Right atrium auricular region (tissue), 2 donors: ENCODE measurements around the gene ADIPOQ. TPM values are rescaled to one million over a fixed set of nuclear protein-coding genes. Genes with fewer than 3 reads are reported as not detected.
"Not testable (repeated sequence)": the region's sequence is repeated elsewhere in the genome, so short reads cannot be mapped to it uniquely, and the experiment has no call there.

Experiments used
- DNase-seq: peaks from one replicate; pipeline ENCODE4 v3.0.0-alpha.2; 2019; ENCODE audit warnings: low spot score
- H3K27ac ChIP-seq, 2 donors: fragments of 200-600 bp; sonication (generic); 1 replicate in 1 of 2; 2 replicates in 1 of 2; pipeline ENCODE4 v1.5.1; 2016 to 2019
- H3K27me3 ChIP-seq, 2 donors: fragments of 200-600 bp; sonication (generic); one replicate each; pipeline versions ENCODE4 v1.5.1 to v1.6.0; 2017 to 2019
- H3K36me3 ChIP-seq: fragments of 200-600 bp; sonication (generic); one replicate; pipeline ENCODE4 v1.5.1; 2016
- H3K4me1 ChIP-seq, 2 donors: fragments of 200-600 bp; sonication (generic); one replicate each; pipeline versions ENCODE4 v1.5.1 to v1.6.0; 2017 to 2019
- H3K4me3 ChIP-seq, 2 donors: fragments of 200-600 bp; sonication (generic); 1 replicate in 1 of 2; 2 replicates in 1 of 2; pipeline ENCODE4 v1.5.1; 2017 to 2019; ENCODE audit warnings: mild to moderate bottlenecking in 1 of 2, moderate library complexity in 1 of 2
- H3K9me3 ChIP-seq, 2 donors: fragments of 200-600 bp; sonication (generic); one replicate each; pipeline ENCODE4 v1.5.1; 2019
- total RNA-seq, 2 donors: library from RNA; depleted of rRNA; stranded (reverse); fragments of >200 nt; gene quantifications; one replicate each; pipeline ENCODE4 v1.1.0, GENCODE V29; 2016
- TF ChIP-seq, protein P1 (sequence below), 2 donors: fragments of 200-600 bp; sonication (generic); IDR thresholded peaks; one replicate each; pipeline ENCODE4 v1.5.1; 2019; ENCODE audit warnings: antibody characterized with exemption in 2 of 2

Gene ADIPOQ
- total RNA-seq, 2 donors from 2014 or later, result 2.4 to 19.1 TPM

DNA sequence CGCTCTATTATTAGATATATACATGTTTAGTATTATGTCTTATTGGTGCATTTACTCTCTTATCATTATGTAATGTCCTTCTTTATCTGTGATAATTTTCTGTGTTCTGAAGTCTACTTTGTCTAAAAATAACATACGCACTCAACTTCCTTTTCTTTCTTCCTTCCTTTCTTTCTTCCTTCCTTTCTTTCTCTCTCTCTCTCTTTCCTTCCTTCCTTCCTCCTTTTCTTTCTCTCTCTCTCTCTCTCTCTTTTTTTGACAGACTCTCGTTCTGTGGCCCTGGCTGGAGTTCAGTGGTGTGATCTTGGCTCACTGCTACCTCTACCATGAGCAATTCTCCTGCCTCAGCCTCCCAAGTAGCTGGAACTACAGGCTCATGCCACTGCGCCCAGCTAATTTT is 15.2 kb downstream of the ADIPOQ start:
- DNase-seq, result no peak
- H3K4me3 ChIP-seq, result no peak overlapping the region
- no peaks in the 10 kb centered on the region for H3K27me3 ChIP-seq
- peaks cover 0 to 8% of the 10 kb centered on the region in 2 donors for H3K9me3 ChIP-seq
- TF ChIP-seq, protein P1, sequence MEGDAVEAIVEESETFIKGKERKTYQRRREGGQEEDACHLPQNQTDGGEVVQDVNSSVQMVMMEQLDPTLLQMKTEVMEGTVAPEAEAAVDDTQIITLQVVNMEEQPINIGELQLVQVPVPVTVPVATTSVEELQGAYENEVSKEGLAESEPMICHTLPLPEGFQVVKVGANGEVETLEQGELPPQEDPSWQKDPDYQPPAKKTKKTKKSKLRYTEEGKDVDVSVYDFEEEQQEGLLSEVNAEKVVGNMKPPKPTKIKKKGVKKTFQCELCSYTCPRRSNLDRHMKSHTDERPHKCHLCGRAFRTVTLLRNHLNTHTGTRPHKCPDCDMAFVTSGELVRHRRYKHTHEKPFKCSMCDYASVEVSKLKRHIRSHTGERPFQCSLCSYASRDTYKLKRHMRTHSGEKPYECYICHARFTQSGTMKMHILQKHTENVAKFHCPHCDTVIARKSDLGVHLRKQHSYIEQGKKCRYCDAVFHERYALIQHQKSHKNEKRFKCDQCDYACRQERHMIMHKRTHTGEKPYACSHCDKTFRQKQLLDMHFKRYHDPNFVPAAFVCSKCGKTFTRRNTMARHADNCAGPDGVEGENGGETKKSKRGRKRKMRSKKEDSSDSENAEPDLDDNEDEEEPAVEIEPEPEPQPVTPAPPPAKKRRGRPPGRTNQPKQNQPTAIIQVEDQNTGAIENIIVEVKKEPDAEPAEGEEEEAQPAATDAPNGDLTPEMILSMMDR (IDR thresholded peaks at IDR 0.05), result no peak
- H3K36me3 ChIP-seq, result no peaks in the 10 kb centered on the region
- no peak overlapping the region for H3K27ac ChIP-seq
- H3K4me1 ChIP-seq, result no peaks in the 10 kb centered on the region

DNA sequence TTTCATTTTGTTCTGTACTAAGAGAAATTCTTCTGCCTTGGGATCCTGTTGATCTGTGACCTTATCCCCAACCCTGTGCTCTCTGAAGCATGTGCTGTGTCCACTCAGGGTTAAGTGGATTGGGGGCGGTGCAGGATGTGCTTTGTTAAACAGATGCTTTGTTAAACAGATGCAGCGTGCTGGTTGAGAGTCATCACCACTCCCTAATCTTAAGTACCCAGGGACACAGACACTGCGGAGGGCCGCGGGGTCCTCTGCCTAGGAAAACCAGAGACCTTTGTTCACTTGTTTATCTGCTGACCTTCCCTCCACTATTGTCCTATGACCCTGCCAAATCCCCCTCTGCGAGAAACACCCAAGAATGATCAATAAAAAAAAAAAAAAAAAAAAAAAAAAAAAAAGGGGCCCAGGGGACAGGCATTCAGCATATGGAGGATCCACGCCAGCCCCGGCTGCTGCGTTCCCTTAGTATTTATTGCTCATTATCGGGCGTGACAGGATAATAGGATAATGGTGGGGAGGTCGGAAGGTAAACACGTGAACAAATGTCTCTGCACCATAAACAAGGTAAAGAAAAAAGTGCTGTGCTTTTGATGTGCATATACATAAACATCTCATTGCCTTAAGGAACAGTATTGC is 22.8 kb downstream of the ADIPOQ start:
- peaks cover 0 to 10% of the 10 kb centered on the region in 2 donors for H3K4me1 ChIP-seq
- H3K36me3 ChIP-seq, H3K9me3 ChIP-seq, DNase-seq, H3K27ac ChIP-seq, H3K27me3 ChIP-seq, H3K4me3 ChIP-seq: not testable (repeated sequence)

DNA sequence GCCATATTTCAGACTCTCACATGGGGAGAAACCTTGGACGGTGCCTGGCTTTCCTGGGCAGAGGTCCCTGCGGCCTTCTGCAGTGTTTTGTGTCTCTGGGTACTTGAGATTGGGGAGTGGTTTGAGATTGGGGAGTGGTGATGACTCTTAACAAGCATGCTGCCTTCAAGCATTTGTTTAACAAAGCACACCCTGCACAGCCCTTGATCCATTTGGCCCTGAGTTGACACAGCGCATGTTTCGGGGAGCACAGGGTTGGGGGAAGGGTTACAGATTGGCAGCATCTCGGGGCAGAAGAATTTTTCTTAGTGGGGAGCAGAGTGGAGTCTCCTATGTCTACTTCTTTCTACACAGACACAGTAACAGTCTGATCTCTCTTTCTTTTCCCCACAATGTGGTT is 23.6 kb downstream of the ADIPOQ start:
- H3K36me3 ChIP-seq, H3K9me3 ChIP-seq, DNase-seq, H3K4me3 ChIP-seq, H3K27ac ChIP-seq, H3K27me3 ChIP-seq: not testable (repeated sequence)
- peaks cover 0 to 10% of the 10 kb centered on the region in 2 donors for H3K4me1 ChIP-seq

DNA sequence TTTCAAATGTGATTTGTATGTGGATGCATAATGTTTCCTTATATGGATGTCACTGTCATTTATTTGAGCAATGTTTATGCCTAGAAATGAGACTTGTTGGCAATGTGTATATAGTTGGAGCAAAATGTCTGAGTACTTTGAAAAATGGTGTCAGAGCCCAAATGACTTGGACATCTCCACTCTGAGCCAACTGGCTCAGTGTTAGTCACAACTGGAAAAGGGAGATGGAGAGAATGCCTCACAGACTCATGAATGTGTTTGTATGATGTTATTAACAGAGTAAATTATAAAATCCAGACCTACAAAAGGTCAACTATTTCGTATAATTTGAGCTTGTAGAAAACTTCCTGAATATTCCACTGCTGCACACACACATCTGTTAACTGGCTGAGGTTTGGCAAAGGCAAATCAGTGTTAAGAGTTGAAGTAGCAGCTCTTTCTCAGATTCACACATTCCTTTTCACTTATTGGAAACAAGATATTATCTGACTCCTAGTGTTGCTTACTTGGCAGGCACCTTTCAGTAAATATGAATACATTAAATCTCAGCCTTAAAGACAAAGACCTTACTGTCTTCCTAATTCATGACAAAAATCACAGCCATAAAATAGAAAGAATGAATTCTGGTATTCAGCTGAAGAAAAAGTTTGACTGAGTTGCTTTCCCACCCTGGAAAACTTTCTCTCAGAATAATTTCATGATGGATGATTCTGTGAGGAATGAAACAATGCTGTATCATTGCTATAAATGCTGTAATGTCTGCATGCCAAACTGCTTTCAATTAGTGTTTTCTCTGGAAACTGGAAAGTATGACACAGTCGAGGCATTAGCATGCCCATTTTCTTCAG is 27.0 kb downstream of the ADIPOQ start:
- Histone ChIP-seq H3K27ac (no peak overlapping the region), H3K27me3 (no peaks in the 10 kb centered on the region), H3K36me3 (no peaks in the 10 kb centered on the region), H3K4me1 (peaks cover 0 to 10% of the 10 kb centered on the region in 2 donors), H3K9me3 (no peaks in the 10 kb centered on the region), H3K4me3 (no peak overlapping the region)
- no peak for DNase-seq
- TF ChIP-seq, protein P1 (IDR thresholded peaks at IDR 0.05), result no peak

DNA sequence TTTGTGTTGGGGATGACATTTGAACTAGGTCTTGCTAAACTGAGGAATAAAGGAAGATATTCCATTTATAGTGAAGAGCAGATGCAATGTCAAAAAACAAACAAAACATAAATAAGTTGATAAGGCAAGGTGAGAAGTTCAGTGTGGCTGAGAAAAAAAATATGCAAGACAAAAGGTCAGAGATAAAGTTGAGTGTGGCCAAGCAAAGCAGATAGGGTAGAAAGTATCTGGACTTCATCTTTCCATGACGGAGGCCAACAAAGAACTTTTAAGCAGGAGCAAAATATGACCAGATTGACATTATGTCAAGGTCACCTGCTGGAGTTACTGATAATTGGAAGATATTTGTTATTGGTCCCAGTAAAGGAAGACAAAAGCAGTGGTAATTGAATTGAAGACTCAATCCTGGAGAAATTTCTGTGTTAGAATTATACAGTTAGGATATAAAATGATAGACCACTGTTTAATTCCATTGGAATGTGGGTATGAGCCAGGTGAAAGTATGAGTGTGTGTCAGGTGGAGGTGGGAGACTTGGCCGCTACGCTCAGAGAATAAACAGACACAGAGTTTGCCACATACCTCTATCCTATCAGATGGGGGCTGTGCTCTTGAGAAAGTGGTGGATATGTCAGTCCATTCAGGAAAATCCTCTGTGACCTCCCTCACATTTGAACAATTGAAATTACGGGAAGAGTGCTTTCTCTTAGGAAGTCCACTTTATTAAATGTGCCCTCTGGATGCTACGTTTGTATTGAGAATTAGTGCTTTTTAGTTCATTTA is 28.1 kb downstream of the ADIPOQ start:
- Histone ChIP-seq H3K9me3 (no peaks in the 10 kb centered on the region), H3K27ac (no peak overlapping the region), H3K27me3 (no peaks in the 10 kb centered on the region), H3K36me3 (no peaks in the 10 kb centered on the region), H3K4me3 (no peak overlapping the region), H3K4me1 (peaks cover 0 to 10% of the 10 kb centered on the region in 2 donors)
- TF ChIP-seq, protein P1 (IDR thresholded peaks at IDR 0.05), result no peak
- DNase-seq, result no peak

DNA sequence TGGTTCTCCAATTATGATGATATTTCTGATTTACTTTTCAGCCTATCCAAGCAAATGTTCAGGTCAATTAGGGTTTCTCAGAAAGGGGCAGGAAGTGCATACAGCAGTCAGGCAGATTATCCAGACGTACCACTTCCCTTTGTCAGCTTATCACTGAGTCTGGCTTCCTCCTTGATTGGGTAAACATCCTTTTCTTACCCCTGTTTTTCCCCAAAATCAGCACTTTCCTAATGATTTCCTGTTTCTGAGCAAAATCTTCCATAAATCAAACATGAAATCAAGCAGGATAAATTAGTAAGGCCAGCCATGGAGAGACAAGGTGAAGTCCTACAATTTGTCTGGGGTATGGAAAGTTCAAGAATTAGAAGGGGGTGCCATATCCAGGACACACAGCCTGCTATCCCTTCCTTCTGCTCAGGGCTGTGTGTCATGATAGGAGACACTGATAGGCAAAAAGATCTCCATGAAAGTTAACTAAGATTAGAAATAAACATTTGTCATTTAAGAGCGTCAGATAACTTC is 29.0 kb downstream of the ADIPOQ start:
- H3K4me1 ChIP-seq, result peaks cover 0 to 10% of the 10 kb centered on the region in 2 donors
- H3K4me3 ChIP-seq, result no peak overlapping the region
- TF ChIP-seq, protein P1 (IDR thresholded peaks at IDR 0.05), result no peak
- no peak for DNase-seq
- H3K27me3 ChIP-seq, result no peaks in the 10 kb centered on the region
- H3K27ac ChIP-seq, result no peak overlapping the region
- H3K9me3 ChIP-seq, result no peaks in the 10 kb centered on the region
- no peaks in the 10 kb centered on the region for H3K36me3 ChIP-seq

DNA sequence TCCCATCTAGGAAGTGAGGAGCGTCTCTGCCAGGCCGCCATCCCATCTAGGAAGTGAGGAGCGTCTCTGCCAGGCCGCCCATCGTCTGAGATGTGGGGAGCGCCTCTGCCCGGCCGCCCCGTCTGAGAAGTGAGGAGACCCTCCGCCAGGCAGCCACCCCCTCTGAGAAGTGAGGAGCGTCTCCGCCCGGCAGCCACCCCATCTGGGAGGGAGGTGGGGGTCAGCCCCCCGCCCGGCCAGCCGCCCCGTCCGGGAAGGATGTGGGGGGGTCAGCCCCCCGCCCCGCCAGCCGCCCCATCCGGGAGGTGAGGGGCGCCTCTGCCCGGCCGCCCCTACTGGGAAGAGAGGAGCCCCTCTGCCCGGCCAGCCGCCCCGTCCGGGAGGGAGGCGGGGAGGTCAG is 31.3 kb downstream of the ADIPOQ start:
- not testable (repeated sequence) for H3K27me3 ChIP-seq, DNase-seq, H3K27ac ChIP-seq, H3K9me3 ChIP-seq, H3K4me3 ChIP-seq, H3K36me3 ChIP-seq
- H3K4me1 ChIP-seq, result peaks cover 0 to 10% of the 10 kb centered on the region in 2 donors

DNA sequence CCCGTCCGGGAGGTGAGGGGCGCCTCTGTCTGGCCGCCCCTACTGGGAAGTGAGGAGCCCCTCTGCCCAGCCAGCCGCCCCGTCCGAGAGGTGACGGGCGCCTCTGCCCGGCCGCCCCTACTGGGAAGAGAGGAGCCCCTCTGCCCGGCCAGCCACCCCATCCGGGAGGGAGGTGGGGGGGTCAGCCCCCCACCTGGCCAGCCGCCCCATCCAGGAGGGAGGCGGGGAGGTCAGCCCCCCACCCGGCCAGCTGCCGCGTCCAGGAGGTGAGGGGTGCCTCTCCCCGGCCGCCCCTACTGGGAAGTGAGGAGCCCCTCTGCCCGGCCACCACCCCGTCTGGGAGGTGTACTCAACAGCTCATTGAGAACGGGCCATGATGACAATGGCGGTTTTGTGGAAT is 31.7 kb downstream of the ADIPOQ start:
- peaks cover 0 to 10% of the 10 kb centered on the region in 2 donors for H3K4me1 ChIP-seq
- H3K27me3 ChIP-seq, H3K36me3 ChIP-seq, DNase-seq, H3K9me3 ChIP-seq, H3K4me3 ChIP-seq, H3K27ac ChIP-seq: not testable (repeated sequence)

DNA sequence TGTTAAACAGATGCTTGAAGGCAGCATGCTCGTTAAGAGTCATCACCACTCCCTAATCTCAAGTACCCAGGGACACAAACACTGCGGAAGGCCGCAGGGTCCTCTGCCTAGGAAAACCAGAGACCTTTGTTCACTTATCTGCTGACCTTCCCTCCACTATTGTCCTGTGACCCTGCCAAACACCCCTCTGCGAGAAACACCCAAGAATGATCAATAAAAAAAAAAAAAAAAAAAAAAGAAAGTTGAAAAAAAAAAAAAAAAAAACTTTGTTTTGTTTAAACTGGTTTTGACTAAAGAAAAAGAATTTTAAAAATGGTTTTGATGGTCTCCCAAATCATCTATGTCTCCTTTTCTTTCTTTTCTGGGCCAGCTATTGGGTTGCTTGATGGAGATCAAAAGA is 32.3 kb downstream of the ADIPOQ start:
- not testable (repeated sequence) for DNase-seq, H3K4me3 ChIP-seq, H3K36me3 ChIP-seq, H3K9me3 ChIP-seq, H3K27ac ChIP-seq, H3K4me1 ChIP-seq, H3K27me3 ChIP-seq
